Measurements from ENCODE around the gene TOMT. TPM values are rescaled to one million over a fixed set of nuclear protein-coding genes. Genes with fewer than 3 reads are reported as not detected.

Gene TOMT
- polyA plus RNA-seq, 3 donors = not detected

DNA sequence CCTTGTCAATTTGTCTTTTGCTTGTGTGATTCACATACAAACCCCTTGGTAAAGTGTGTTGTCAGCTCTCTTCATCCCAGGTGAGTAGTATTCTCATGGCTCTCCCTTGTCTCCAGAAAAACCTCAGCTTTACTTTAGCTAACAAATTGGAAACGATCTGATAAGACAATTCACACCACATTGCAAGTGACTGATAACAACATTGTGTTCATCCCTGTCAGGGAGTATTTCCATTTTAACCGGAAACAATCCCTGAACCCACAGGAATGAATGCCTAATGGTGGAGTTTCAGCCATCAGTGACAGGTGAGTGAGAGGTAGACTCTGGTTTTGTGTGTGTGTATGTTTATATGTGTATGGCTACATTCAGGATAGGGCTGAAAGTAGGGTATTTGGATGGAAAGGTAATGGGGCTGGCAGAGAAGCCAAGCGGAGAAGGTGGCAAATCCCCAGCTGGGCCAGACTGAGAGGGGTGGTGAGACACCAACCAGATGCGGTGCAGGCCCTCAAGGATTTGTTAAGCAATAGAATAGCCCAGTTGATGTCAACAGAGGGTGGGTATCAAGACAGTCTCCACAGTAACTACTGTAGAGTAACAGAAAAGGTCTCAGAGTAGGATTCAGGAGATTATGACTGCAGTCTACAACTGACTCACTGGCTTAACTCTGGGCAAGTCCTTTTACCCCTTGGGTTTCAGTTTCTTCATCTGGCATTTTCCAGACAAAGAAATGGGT lies 17.5 kb upstream of the TOMT start:
- Histone ChIP-seq H3K36me3 (replicated peaks in 1 of 2; ENCODE audit: control insufficient read depth in 1 of 2, insufficient read depth in 2 of 2, low read length in 2 of 2) (peaks cover 27 to 58% of the 10 kb centered on the region in 2 donors), H3K79me2 (ENCODE audit: insufficient read depth, low read length) (peaks cover 11% of the 10 kb centered on the region), H3K27me3 (ENCODE audit: control insufficient read depth in 2 of 2, insufficient read depth in 2 of 2, low read length in 2 of 2) (no peaks in the 10 kb centered on the region), H3K9ac (ENCODE audit: insufficient read depth, low read length, poor library complexity, severe bottlenecking) (no peak overlapping the region), H3K4me3 (replicated peaks in 1 of 3; ENCODE audit: low read depth in 2 of 3, low read length in 3 of 3) (no peak overlapping the region), H3K9me3 (replicated peaks in 1 of 2; ENCODE audit: control insufficient read depth in 1 of 2, insufficient read depth in 1 of 2, low read length in 2 of 2) (no peaks in the 10 kb centered on the region), H4K20me1 (ENCODE audit: insufficient read depth, low read length) (peaks cover 17% of the 10 kb centered on the region), H3K27ac (ENCODE audit: low read depth in 1 of 2, low read length in 2 of 2) (peak overlapping the region in 1 of 2 donors; percentile 6), H3K4me1 (ENCODE audit: control insufficient read depth in 1 of 2, insufficient read depth in 2 of 2, low read length in 2 of 2) (peaks cover 23% of the 10 kb centered on the region in 2 donors), H3K4me2 (replicated peaks; ENCODE audit: extremely low read depth, low read length, poor library complexity, severe bottlenecking) (no peak overlapping the region), H2AFZ (ENCODE audit: insufficient read depth, low read depth, low read length, poor library complexity, severe bottlenecking) (no peak overlapping the region)
- WGBS (ENCODE audit: insufficient coverage) = 100% methylated on average over 2 of the region's 4 CpGs
- no peak for DNase-seq
- peaks cover 24% of the 10 kb centered on the region for H3K4me1 Mint-ChIP-seq
- peaks cover 48 to 49% of the 10 kb centered on the region in 2 donors for H3K36me3 Mint-ChIP-seq
- TF ChIP-seq CTCF (IDR thresholded peaks at IDR 0.05) = no peak
- H3K27me3 Mint-ChIP-seq (ENCODE audit: low read depth in 3 of 3) = peaks cover 0 to 2% (median 0%) of the 10 kb centered on the region in 3 donors
- no peak overlapping the region for H3K4me3 Mint-ChIP-seq
- intact Hi-C loops (cut with micrococcal nuclease) = loop anchor here in 1 of 2 donors (5.0 kb wide), 1 partner anchor 61 kb away; no protein-coding TSS in a partner anchor
- H3K9me3 Mint-ChIP-seq = no peaks in the 10 kb centered on the region
- peak overlapping the region in 4 of 7 donors; percentile 18 to 67 (median 28) for H3K27ac Mint-ChIP-seq

DNA sequence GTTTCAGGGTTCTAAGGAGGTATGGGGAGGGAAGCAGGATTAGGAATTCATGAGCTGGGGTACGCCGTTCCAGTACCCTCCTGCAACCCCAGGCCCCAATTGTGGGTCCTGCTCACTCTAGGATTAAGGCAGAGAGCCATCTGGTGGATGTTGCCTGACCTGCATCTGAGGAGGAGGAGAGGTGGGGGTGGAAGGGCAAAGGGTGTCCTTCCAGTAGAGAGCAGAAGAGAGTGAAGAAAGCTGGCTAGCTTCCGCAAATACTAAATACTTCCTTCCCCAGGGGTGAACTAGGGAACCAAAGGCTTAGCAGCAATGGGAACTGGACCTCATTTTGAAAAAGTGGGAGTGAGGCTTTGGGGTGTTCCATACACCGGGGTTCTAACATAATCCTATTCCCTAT lies 14.4 kb upstream of the TOMT start:
- peak; percentile 86 to 92 (median 91) for DNase-seq
- Mint-ChIP-seq H3K36me3 (peaks cover 59 to 60% of the 10 kb centered on the region in 2 donors), H3K9me3 (no peaks in the 10 kb centered on the region), H3K27me3 (ENCODE audit: low read depth in 3 of 3) (peaks cover 0 to 2% (median 0%) of the 10 kb centered on the region in 3 donors), H3K4me1 (peaks cover 31% of the 10 kb centered on the region), H3K27ac (peak overlapping the region; percentile 68 to 96 (median 87)), H3K4me3 (peak overlapping the region in 1 of 2 donors; percentile 37)
- H3K79me2 ChIP-seq (ENCODE audit: insufficient read depth, low read length) = peaks cover 11% of the 10 kb centered on the region
- H4K20me1 ChIP-seq (ENCODE audit: insufficient read depth, low read length) = peaks cover 17% of the 10 kb centered on the region
- intact Hi-C loops (cut with micrococcal nuclease) = loop anchor here (2.0 to 5.0 kb wide), 4 partner anchors 20 to 114 kb away; no protein-coding TSS in a partner anchor
- WGBS (ENCODE audit: insufficient coverage) = no CpG with 5 or more reads among the region's 4 CpGs
- H3K4me1 ChIP-seq (ENCODE audit: control insufficient read depth in 1 of 2, insufficient read depth in 2 of 2, low read length in 2 of 2) = peaks cover 23% of the 10 kb centered on the region in 2 donors
- H3K4me2 ChIP-seq (replicated peaks; ENCODE audit: extremely low read depth, low read length, poor library complexity, severe bottlenecking) = peak overlapping the region; percentile 40
- H3K36me3 ChIP-seq (replicated peaks in 1 of 2; ENCODE audit: control insufficient read depth in 1 of 2, insufficient read depth in 2 of 2, low read length in 2 of 2) = peaks cover 50 to 73% of the 10 kb centered on the region in 2 donors
- H3K9me3 ChIP-seq (replicated peaks in 1 of 2; ENCODE audit: control insufficient read depth in 1 of 2, insufficient read depth in 1 of 2, low read length in 2 of 2) = no peaks in the 10 kb centered on the region
- TF ChIP-seq CTCF (IDR thresholded peaks at IDR 0.05) = peak; percentile 96
- H3K9ac ChIP-seq (ENCODE audit: insufficient read depth, low read length, poor library complexity, severe bottlenecking) = no peak overlapping the region
- H3K27ac ChIP-seq (ENCODE audit: low read depth in 1 of 2, low read length in 2 of 2) = peak overlapping the region; percentile 42 to 70
- H3K4me3 ChIP-seq (replicated peaks in 1 of 3; ENCODE audit: low read depth in 2 of 3, low read length in 3 of 3) = peak overlapping the region in 1 of 3 experiments; percentile 10
- H3K27me3 ChIP-seq (ENCODE audit: control insufficient read depth in 2 of 2, insufficient read depth in 2 of 2, low read length in 2 of 2) = no peaks in the 10 kb centered on the region
- H2AFZ ChIP-seq (ENCODE audit: insufficient read depth, low read depth, low read length, poor library complexity, severe bottlenecking) = no peak overlapping the region
